Mesenchymal stem cell (in vitro differentiated cells and primary cell): ENCODE data around the gene TTC13.
A peak's percentile ranks its signal among the peaks of the same experiment; 100 is the strongest.

Experiments used
- DNase-seq: peaks from one replicate; pipeline ENCODE4 v3.0.0-alpha.2; 2013
- H2AFZ ChIP-seq: one replicate; pipeline ENCODE4 v1.6.1; 2013; ENCODE audit warnings: low read depth, mild to moderate bottlenecking, control low read depth, inconsistent platforms, low read length, moderate library complexity
- H2AK5ac ChIP-seq: 2 replicates; pipeline ENCODE4 v1.6.1; 2013; ENCODE audit warnings: low read length, moderate library complexity, mild to moderate bottlenecking, inconsistent platforms; ENCODE audit not compliant: severe bottlenecking
- H2BK120ac ChIP-seq: one replicate; pipeline ENCODE4 v1.6.1; 2013; ENCODE audit warnings: low read depth, mild to moderate bottlenecking, inconsistent platforms, low read length, moderate library complexity
- H2BK12ac ChIP-seq, 2 experiments: one replicate each; pipeline ENCODE4 v1.6.1; 2013; ENCODE audit warnings: inconsistent platforms in 2 of 2, low read length in 2 of 2, mild to moderate bottlenecking in 2 of 2, moderate library complexity in 2 of 2, control low read depth in 1 of 2
- H2BK15ac ChIP-seq: one replicate; pipeline ENCODE4 v1.6.1; 2013; ENCODE audit warnings: mild to moderate bottlenecking, low read depth, inconsistent platforms; ENCODE audit not compliant: poor library complexity, severe bottlenecking
- H2BK5ac ChIP-seq: 2 replicates; pipeline ENCODE4 v1.6.1; 2013; ENCODE audit warnings: low read depth, mild to moderate bottlenecking, low read length, control low read depth, inconsistent platforms; ENCODE audit not compliant: poor library complexity, severe bottlenecking
- H3K14ac ChIP-seq, 2 experiments: one replicate each; pipeline ENCODE4 v1.6.1; 2013; ENCODE audit warnings: inconsistent platforms in 2 of 2, low read length in 2 of 2, control low read depth in 1 of 2, mild to moderate bottlenecking in 1 of 2, moderate library complexity in 1 of 2
- H3K18ac ChIP-seq, 2 experiments: one replicate each; pipeline ENCODE4 v1.6.1; 2013; ENCODE audit warnings: inconsistent platforms in 2 of 2, low read length in 2 of 2, control low read depth in 1 of 2, low read depth in 1 of 2, mild to moderate bottlenecking in 1 of 2
- H3K23ac ChIP-seq, 2 experiments: one replicate each; pipeline ENCODE4 v1.6.1; 2013; ENCODE audit warnings: inconsistent platforms in 2 of 2, low read length in 2 of 2, mild to moderate bottlenecking in 2 of 2, moderate library complexity in 2 of 2, control low read depth in 1 of 2
- H3K27ac ChIP-seq: 2 replicates; pipeline ENCODE4 v1.5.1; 2013; ENCODE audit warnings: mild to moderate bottlenecking, moderate library complexity, low read length, control low read depth, inconsistent platforms; ENCODE audit not compliant: poor library complexity, severe bottlenecking
- H3K27me3 ChIP-seq, 2 experiments: 2 replicates each; pipeline versions ENCODE4 v1.6.1 to v1.7.0; 2013; ENCODE audit warnings: low read length in 2 of 2, mild to moderate bottlenecking in 2 of 2, moderate library complexity in 2 of 2, control low read depth in 1 of 2, inconsistent platforms in 1 of 2; ENCODE audit not compliant: control insufficient read depth in 1 of 2, insufficient read depth in 1 of 2
- H3K36me3 ChIP-seq, 2 experiments: 2 replicates each; pipeline versions ENCODE4 v1.6.1 to v1.7.0; 2013; ENCODE audit warnings: low read length in 2 of 2, control low read depth in 1 of 2, inconsistent platforms in 1 of 2, low read depth in 1 of 2, mild to moderate bottlenecking in 1 of 2; ENCODE audit not compliant: insufficient read depth in 2 of 2, control insufficient read depth in 1 of 2
- H3K4ac ChIP-seq, 2 experiments: one replicate each; pipeline ENCODE4 v1.6.1; 2013; ENCODE audit warnings: inconsistent platforms in 2 of 2, low read length in 2 of 2, mild to moderate bottlenecking in 2 of 2, moderate library complexity in 2 of 2, control low read depth in 1 of 2, low read depth in 1 of 2
- H3K4me1 ChIP-seq: 2 replicates; pipeline ENCODE4 v1.6.1; 2013; ENCODE audit warnings: low read depth, low read length, control low read depth; ENCODE audit not compliant: control insufficient read depth, insufficient read depth
- H3K4me2 ChIP-seq: 2 replicates; pipeline ENCODE4 v1.6.1; 2013; ENCODE audit warnings: low read length, mild to moderate bottlenecking, inconsistent platforms; ENCODE audit not compliant: poor library complexity, severe bottlenecking
- H3K4me3 ChIP-seq, 2 experiments: 2 replicates each; pipeline versions ENCODE4 v1.5.1 to v1.7.0; 2013; ENCODE audit warnings: low read length in 2 of 2, mild to moderate bottlenecking in 2 of 2, control low read depth in 1 of 2, low read depth in 1 of 2; ENCODE audit not compliant: insufficient read depth in 1 of 2
- H3K79me1 ChIP-seq: replicated peaks from 2 replicates; pipeline ENCODE4 v1.6.1; 2013; ENCODE audit warnings: mild to moderate bottlenecking, control low read depth, low read length, inconsistent platforms; ENCODE audit not compliant: poor library complexity, severe bottlenecking
- H3K9ac ChIP-seq: 2 replicates; pipeline ENCODE4 v1.7.0; 2013; ENCODE audit warnings: mild to moderate bottlenecking, low read length, moderate library complexity
- H3K9me3 ChIP-seq: 2 replicates; pipeline ENCODE4 v1.7.0; 2013; ENCODE audit warnings: mild to moderate bottlenecking, low read length; ENCODE audit not compliant: control insufficient read depth
- H4K8ac ChIP-seq: one replicate; pipeline ENCODE4 v1.6.1; 2013; ENCODE audit warnings: inconsistent platforms, mild to moderate bottlenecking, low read length, moderate library complexity
- H4K91ac ChIP-seq: one replicate; pipeline ENCODE4 v1.6.1; 2013; ENCODE audit warnings: mild to moderate bottlenecking, low read length, inconsistent platforms
- WGBS: methylation state at CpG from one replicate; pipeline ENCODE4 v1.1.7; 2013; ENCODE audit warnings: mixed read lengths; 5-methylcytosine and 5-hydroxymethylcytosine counted together

The TTC13 gene

GRCh38 chr1:230901671-230902070 lies 77.0 kb downstream of the TTC13 start:
- H3K4me3 ChIP-seq, result no peak overlapping the region
- no peak overlapping the region for H2BK5ac ChIP-seq
- no peak overlapping the region for H3K9ac ChIP-seq
- no peak overlapping the region for H4K8ac ChIP-seq
- H3K14ac ChIP-seq, result no peak overlapping the region
- no peak overlapping the region for H3K18ac ChIP-seq
- no peak overlapping the region for H2BK120ac ChIP-seq
- no peaks in the 10 kb centered on the region for H3K9me3 ChIP-seq
- H2AK5ac ChIP-seq, result no peak overlapping the region
- no peak overlapping the region for H4K91ac ChIP-seq
- H3K4me1 ChIP-seq, result no peaks in the 10 kb centered on the region
- H3K36me3 ChIP-seq, result no peaks in the 10 kb centered on the region
- no peak overlapping the region for H3K4ac ChIP-seq
- no peak overlapping the region for H3K23ac ChIP-seq
- H3K27ac ChIP-seq, result no peak overlapping the region
- WGBS, result 96% methylated on average over 6 of the region's 6 CpGs
- no peak overlapping the region for H3K4me2 ChIP-seq
- H3K79me1 ChIP-seq, result no peaks in the 10 kb centered on the region
- H2BK12ac ChIP-seq, result no peak overlapping the region
- H3K27me3 ChIP-seq, result no peaks in the 10 kb centered on the region
- no peak for DNase-seq
- H2AFZ ChIP-seq, result no peak overlapping the region
- no peak overlapping the region for H2BK15ac ChIP-seq

- Histone ChIP-seq H3K36me3 (no peaks in the 10 kb centered on the region), H3K23ac (no peak overlapping the region), H3K18ac (no peak overlapping the region), H4K91ac (no peak overlapping the region), H2AFZ (no peak overlapping the region), H3K9ac (no peak overlapping the region), H4K8ac (no peak overlapping the region), H2BK5ac (no peak overlapping the region), H3K14ac (no peak overlapping the region), H2BK12ac (no peak overlapping the region), H3K4ac (no peak overlapping the region), H3K27ac (no peak overlapping the region), H3K4me2 (no peak overlapping the region), H2BK15ac (no peak overlapping the region), H3K9me3 (no peaks in the 10 kb centered on the region), H3K4me3 (no peak overlapping the region), H2AK5ac (no peak overlapping the region), H3K4me1 (no peaks in the 10 kb centered on the region), H3K27me3 (no peaks in the 10 kb centered on the region), H2BK120ac (no peak overlapping the region), H3K79me1 (no peaks in the 10 kb centered on the region)
- DNase-seq, result no peak
- 99% methylated on average over 6 of the region's 6 CpGs for WGBS
These were observed 77.7 kb downstream of the TTC13 start for GRCh38 chr1:230900984-230901383.

GRCh38 chr1:230899841-230900251 lies 78.8 kb downstream of the TTC13 start:
- H3K23ac ChIP-seq, result no peak overlapping the region
- H3K4me3 ChIP-seq, result no peak overlapping the region
- H2BK120ac ChIP-seq, result no peak overlapping the region

GRCh38 chr1:230898748-230899147 lies 79.9 kb downstream of the TTC13 start:
- whole genome bisulfite sequencing, result 95% methylated on average over 8 of the region's 8 CpGs
- H2BK5ac ChIP-seq, result no peak overlapping the region
- H3K27ac ChIP-seq, result no peak overlapping the region
- H2BK120ac ChIP-seq, result no peak overlapping the region
- no peaks in the 10 kb centered on the region for H3K36me3 ChIP-seq
- no peak overlapping the region for H3K4me2 ChIP-seq
- H3K4me1 ChIP-seq, result no peaks in the 10 kb centered on the region
- no peaks in the 10 kb centered on the region for H3K9me3 ChIP-seq
- no peaks in the 10 kb centered on the region for H3K27me3 ChIP-seq
- no peak overlapping the region for H3K18ac ChIP-seq
- no peaks in the 10 kb centered on the region for H3K79me1 ChIP-seq
- H2AK5ac ChIP-seq, result no peak overlapping the region
- no peak for DNase-seq
- no peak overlapping the region for H3K23ac ChIP-seq
- no peak overlapping the region for H2BK12ac ChIP-seq
- no peak overlapping the region for H3K4ac ChIP-seq
- H3K9ac ChIP-seq, result no peak overlapping the region
- H4K91ac ChIP-seq, result no peak overlapping the region
- no peak overlapping the region for H4K8ac ChIP-seq
- no peak overlapping the region for H2AFZ ChIP-seq
- H3K4me3 ChIP-seq, result no peak overlapping the region
- no peak overlapping the region for H2BK15ac ChIP-seq
- H3K14ac ChIP-seq, result no peak overlapping the region

More at GRCh38 chr1:230899841-230900251, 78.8 kb downstream of the TTC13 start:
- Histone ChIP-seq H3K36me3 (no peaks in the 10 kb centered on the region), H3K9ac (no peak overlapping the region), H3K4me2 (no peak overlapping the region), H4K91ac (no peak overlapping the region), H3K27ac (no peak overlapping the region), H3K4me1 (no peaks in the 10 kb centered on the region), H3K9me3 (no peaks in the 10 kb centered on the region), H2BK12ac (no peak overlapping the region), H3K4ac (no peak overlapping the region), H2BK15ac (no peak overlapping the region), H2AK5ac (no peak overlapping the region), H3K14ac (no peak overlapping the region), H2BK5ac (no peak overlapping the region), H3K18ac (no peak overlapping the region), H2AFZ (no peak overlapping the region), H3K27me3 (no peaks in the 10 kb centered on the region), H4K8ac (no peak overlapping the region), H3K79me1 (no peaks in the 10 kb centered on the region)
- 92% methylated on average over 3 of the region's 5 CpGs for WGBS
- peak; percentile 49 for DNase-seq
